Measurements from ENCODE around the gene MYBPC2.
"Not testable (repeated sequence)": the region's sequence is repeated elsewhere in the genome, so short reads cannot be mapped to it uniquely, and the experiment has no call there.

MYBPC2 gene

DNA sequence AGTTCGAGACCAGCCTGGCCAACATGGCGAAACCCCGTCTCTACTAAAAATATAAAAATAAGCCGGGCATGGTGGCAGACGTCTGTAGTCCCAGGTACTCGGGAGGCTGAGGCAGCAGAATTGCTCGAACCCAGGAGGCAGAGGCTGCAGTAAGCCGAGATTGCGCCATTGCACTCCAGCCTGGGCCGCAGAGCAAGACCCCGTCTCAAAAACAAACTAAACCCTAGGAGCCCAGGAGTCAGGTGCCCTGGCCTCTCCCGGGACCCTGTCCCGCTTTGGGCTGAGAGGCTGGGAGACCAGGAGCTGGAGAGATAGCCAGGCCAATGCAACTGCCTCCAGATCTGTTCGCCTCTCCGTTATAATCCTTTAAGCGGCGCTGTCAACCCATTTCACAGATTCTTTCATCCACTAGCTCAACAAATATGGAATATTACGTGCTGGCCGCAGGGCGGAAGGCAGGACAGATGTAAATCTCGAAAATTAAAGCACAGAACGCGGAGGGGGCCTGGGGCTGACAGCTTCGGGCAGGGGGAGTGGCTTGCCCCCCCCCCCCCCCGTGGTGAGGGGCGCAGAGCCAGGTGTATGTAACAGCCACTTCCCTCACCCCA is 5.3 kb upstream of the MYBPC2 start:
- no peak for DNase-seq (ENCODE audit: extremely low read depth in 1 of 2, low read depth in 1 of 2)

DNA sequence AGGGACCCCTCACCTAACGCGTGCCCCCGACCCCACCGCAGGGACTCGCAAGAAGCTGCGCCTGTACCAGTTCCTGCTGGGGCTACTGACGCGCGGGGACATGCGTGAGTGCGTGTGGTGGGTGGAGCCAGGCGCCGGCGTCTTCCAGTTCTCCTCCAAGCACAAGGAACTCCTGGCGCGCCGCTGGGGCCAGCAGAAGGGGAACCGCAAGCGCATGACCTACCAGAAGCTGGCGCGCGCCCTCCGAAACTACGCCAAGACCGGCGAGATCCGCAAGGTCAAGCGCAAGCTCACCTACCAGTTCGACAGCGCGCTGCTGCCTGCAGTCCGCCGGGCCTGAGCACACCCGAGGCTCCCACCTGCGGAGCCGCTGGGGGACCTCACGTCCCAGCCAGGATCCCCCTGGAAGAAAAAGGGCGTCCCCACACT is 4.7 kb upstream of the MYBPC2 start:
- DNase-seq (ENCODE audit: extremely low read depth in 1 of 2, low read depth in 1 of 2), result peak in 1 of 2 donors; percentile 14

DNA sequence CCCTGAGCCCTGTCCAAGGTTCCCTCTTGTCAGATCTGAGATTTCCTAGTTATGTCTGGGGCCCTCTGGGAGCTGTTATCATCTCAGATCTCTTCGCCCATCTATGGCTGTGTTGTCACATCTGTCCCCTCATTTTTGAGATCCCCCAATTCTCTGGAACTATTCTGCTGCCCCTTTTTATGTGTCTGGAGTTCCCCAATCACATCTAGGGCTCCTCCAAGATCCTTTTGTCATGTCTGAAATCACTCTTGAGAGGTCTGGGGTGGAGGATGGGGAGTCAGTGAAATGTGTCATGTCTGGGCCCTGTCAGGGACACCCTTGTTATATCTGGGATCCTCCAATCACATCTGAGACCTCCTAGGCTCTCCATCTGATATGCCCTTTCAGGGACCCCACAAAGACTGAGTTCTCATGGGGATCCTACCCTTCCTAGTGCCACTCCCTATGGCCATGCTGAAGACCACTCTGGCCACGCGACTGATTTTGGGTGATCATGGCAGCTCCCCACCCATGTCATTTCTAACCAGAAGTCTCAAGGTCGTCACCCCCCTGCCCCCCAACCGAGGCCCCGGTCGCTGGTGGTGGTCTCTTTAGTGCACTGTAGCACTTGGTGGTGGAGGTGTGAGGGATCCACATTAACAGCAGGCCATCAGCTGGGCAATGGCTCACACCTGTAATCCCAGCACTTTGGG is 3.8 kb upstream of the MYBPC2 start:
- DNase-seq (ENCODE audit: extremely low read depth in 1 of 2, low read depth in 1 of 2), result no peak

DNA sequence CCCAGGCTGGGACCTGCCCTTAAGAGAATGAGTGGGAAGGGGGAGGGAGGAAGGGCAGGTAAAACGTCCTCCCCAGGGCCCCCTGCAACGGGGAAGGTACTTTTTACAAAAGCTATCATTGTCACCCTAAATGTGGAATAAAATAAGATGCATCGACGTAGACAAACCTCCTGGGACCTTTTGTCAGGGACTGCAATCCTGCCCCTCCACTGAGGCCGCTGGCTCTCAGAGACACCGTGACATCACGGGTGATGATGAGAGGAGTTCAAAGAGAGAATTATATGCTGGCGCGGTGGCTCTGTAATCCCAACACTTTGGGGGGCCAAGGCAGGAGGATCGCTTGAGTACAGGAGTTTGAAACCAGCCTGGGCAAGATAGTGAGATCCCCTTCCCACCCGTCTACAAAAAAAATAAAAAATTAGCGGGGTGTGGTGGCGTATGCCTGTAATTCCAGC is 1.8 kb upstream of the MYBPC2 start:
- DNase-seq (ENCODE audit: extremely low read depth in 1 of 2, low read depth in 1 of 2), result no peak

DNA sequence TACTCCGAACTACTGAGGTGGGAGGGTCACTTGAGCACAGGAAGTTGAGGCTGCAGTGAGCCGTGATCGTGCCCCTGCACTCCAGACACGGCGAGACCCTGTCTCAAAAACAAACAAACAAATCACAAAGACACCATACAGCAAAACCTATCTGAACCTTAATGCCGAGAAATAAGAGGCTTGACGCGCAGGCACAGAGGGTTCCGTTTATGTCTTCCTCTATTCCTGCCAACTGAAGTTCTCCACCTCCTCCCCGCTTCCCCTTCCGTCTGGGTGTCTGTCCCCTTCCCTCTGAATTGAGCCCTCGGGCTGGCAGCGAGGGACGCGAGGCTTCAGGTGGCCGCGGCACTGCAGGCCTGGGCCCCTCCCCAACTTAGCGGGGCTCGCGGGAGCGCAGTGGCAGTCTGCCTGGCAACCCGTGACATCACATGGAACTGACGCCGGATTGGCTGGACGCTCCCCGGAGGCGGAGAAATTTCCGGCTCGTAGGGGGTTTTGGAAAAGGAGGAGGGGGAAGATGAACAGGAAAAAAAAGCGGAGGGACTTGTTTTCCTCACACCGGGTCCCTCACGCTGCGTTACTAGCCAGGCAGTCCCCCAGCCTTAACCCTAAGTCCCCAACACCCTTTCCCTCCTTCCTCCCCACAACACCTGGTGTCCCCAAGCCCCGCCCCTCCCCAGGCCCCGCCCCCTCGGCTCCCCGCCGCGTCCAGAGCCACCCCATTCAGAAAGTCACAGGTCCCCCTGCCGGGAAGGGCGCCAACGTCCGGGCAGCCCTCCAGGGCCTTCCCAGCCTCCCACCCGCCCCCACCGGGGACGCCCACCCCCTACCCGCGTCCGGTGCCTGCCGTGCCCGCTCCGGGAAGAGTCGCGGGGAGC is 1.1 kb upstream of the MYBPC2 start:
- DNase-seq (ENCODE audit: extremely low read depth in 1 of 2, low read depth in 1 of 2), result peak; percentile 53 to 63

DNA sequence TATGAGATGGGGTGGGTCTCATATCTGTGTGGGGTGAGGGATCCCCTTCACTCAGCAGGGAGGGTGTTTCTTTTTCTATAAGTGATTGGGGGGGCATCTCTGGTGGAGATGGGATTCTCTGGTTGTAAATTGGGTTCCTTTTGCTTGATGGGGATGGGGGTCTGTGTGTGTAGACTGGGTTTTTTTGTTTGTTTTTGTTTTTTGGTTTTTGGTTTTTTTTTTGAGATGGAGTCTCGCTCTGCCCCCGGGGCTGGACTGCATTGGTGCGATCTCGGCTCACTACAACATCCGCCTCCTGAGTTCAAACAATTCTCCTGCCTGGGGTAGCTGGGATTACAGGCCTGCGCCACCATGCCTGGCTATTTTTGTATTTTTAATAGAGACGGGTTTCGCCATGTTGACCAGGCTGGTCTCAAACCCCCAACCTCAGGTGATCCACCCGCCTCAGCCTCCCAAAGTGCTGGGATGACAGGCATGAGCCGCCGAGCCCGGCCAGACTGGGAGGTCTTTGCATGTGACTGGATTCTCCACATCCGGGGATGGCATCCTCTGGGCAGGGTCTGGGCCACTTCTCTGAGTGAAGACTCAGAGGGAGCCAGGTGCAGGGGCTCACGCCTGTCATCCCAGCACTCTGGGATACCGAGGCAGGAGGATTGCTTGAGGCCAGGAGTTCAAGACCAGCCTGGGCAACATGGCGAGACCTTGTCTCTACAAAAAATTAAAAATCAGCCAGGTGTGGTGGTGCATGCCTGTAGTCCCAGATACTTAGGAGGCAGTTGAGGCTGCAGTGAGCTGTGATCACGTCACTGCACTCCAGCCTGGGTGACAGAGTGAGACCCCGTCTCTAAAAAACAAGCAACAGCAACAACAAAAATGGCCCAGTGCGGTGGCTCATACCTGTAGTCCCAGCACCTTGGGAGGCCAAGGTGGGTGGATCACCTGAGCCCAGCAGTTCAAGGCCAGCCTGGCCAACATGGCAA is 799 bp downstream of the MYBPC2 start:
- DNase-seq (ENCODE audit: extremely low read depth in 1 of 2, low read depth in 1 of 2), result no peak

DNA sequence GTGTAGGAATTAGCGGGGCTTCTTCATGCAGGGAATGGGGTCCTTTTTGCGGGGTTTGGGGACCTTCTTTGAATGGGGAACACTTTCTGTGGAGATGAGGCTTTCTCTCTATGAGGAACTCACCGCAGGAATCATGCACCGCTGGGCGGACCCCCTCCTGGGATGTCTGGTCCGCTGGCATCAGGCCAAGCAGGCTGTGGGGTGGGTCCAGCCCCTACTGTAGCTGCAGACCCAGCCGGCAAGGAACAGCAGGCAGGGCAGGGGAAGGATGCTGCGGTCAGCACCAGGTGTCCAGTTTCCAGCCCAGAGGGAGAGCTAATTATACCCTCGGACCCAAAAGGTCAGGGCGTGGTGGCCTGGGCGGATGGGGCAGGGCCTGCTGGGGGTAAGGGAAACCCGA is 1.8 kb downstream of the MYBPC2 start:
- DNase-seq (ENCODE audit: extremely low read depth in 1 of 2, low read depth in 1 of 2), result no peak

DNA sequence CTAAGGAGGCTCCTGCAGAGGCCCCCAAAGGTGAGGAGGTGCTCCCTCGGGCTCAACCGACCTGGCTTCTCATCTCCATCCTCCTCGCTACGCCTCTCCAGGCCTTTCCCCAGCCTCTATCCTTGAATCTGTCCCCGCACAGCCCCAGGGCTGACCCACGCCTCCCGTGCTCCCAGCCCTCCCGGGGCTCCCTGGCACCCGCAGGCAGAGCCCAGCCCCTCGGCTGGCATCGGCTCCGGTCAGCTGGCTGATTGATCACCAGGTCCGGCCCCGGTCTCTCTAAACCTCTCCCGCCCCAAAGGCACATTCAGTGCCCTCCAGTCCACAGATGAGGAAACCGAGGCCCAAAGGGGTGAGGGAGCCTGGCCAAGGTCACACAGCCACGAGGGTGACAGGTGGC is 2.5 kb downstream of the MYBPC2 start:
- no peak for DNase-seq (ENCODE audit: extremely low read depth in 1 of 2, low read depth in 1 of 2)

DNA sequence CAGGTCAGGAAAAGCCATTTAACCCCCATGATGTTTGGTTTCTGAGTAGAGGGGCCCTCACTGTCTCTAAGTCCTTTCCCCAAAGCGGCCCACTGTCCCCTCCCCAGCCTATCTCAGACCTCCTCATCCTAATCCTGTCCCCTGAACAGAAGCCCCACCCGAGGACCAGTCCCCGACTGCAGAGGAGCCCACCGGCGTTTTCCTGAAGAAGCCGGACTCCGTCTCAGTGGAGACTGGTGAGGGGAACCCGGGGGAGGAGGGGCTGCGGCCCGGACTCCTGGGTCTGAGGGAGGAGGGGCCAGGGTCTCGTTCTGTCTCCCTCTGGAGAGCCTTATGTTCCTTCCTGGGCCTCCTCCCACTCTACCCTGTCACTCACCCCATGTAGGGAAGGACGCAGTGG is 2.9 kb downstream of the MYBPC2 start:
- no peak for DNase-seq (ENCODE audit: extremely low read depth in 1 of 2, low read depth in 1 of 2)

DNA sequence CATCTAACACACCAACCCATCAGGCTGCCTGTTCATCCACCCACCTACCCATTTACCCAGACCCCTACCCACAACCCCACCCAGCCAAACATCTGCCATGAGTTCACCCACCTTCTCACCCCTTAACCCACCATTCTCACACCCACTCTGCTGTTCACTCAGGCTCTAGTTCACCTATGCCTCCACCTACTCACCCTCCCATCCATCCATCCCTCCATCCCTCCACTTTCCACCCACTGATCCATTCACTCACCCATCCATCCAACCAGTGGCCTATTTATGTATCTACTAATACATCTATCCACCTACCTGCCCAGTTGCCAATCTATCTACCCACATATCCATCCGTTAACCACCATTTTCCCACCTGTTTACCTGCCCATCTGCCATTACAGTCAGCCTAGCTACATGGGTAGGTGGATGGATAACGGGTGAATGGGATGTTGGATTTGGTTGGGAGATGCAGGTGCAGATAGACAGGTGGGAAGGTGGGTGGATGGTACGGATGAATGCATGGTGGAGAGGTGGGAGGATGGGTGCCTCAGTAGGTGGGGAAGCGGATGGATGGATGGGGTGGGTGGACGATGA is 5.3 kb downstream of the MYBPC2 start:
- no peak for DNase-seq (ENCODE audit: extremely low read depth in 1 of 2, low read depth in 1 of 2)

DNA sequence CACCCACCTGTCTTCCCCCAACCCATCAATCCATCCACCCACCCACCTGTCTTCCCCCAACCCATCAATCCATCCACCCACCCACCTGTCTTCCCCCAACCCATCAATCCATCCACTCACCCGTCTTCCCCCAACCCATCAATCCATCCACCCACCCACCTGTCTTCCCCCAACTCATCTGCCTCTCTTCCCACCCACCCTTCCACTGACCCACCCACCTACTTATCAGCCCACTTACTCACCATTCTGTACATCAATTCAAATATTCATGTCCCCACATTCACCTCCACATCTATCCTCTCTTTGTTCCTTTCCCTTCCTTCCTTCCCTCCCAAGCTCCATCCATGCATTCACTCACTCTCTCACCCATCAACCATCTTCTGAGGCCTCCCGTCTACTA is 6.4 kb downstream of the MYBPC2 start:
- DNase-seq (ENCODE audit: extremely low read depth in 1 of 2, low read depth in 1 of 2), result not testable (repeated sequence)

DNA sequence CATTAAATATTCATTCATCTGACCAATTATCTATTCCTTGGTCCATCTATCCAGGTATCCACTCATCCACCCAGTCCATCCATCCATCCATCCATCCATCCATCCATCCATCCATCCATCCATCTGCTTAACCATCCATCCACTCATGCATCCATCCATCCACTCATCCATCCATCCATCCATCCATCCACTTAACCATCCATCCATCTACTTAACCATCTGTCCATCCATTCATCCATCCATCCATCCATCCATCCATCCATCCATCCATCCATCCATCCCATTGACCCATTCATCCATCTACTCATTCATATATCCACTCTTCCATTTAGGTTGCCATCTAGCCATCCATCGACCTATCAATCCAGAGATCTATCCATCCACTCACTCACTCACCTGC is 11.4 kb downstream of the MYBPC2 start:
- no peak for DNase-seq (ENCODE audit: extremely low read depth in 1 of 2, low read depth in 1 of 2)

DNA sequence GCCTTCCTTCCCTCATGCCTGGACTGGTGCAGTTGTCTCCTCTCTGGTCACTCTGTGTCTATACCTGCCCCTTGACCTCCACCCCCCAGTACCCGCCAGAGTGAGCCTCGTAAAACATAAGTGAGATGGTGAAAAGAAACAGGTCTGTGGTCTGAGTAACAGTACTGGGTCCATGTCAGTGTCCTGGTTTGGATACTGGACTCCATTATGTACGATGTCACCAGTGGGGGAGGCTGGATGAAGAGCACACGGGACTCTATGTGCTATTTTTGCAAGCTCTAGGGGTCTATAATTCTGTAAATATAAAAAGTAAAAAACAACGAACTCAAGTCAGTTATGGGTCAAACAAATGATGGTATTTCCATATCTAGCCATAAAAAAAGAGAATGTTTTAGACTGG is 14.4 kb downstream of the MYBPC2 start:
- DNase-seq (ENCODE audit: extremely low read depth in 1 of 2, low read depth in 1 of 2), result no peak

DNA sequence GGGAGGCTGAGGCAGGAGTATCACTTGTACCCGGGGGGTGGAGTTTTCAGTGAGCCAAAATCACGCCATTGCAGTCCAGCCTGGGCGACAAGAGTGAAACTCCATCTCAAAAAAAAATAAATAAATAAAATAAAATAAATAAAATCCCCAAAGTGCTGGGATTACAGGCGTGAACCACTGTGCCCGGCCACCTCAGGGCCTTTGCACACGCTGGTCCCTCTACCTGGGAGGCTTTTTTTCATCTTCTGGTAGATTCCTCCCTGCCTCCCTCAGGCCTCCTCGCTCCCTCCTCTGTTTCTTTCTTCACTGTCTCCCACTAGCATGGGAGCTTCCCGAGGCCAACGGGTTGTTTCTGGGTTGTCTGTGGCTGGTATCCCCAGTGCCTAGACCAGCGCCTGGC is 15.1 kb downstream of the MYBPC2 start:
- DNase-seq (ENCODE audit: extremely low read depth in 1 of 2, low read depth in 1 of 2), result no peak

DNA sequence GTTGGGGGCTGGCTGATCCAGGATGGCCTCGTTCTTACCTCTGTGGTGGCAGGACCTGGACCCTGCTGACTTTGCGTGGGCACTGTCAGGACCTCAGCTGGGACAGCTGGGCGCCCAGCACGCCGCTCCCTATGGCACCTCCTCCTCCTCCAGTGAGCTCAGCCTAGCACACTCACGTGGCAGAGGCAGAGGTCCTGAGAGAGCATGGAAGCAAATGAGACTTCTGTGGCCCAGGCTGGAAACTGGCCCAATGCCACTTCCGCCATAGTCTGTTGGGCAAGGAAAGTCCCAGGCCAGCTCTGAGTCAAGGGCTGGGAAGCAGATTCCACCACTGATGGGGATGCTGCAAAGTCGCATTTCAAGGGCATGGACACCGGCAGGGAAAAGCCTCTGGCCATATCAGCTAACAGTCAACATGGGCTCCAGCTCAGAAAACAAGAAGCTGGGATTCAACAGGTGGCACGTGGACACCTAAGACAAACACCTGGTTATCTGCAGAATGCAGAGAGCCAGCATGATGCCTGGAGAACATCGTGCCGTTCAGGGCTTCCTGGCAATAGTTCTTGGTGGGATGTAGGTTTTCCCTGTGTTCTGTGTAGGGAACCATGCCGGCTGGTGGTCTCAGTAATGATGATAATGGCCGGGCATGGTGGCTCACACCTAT is 16.7 kb downstream of the MYBPC2 start:
- no peak for DNase-seq (ENCODE audit: extremely low read depth in 1 of 2, low read depth in 1 of 2)

DNA sequence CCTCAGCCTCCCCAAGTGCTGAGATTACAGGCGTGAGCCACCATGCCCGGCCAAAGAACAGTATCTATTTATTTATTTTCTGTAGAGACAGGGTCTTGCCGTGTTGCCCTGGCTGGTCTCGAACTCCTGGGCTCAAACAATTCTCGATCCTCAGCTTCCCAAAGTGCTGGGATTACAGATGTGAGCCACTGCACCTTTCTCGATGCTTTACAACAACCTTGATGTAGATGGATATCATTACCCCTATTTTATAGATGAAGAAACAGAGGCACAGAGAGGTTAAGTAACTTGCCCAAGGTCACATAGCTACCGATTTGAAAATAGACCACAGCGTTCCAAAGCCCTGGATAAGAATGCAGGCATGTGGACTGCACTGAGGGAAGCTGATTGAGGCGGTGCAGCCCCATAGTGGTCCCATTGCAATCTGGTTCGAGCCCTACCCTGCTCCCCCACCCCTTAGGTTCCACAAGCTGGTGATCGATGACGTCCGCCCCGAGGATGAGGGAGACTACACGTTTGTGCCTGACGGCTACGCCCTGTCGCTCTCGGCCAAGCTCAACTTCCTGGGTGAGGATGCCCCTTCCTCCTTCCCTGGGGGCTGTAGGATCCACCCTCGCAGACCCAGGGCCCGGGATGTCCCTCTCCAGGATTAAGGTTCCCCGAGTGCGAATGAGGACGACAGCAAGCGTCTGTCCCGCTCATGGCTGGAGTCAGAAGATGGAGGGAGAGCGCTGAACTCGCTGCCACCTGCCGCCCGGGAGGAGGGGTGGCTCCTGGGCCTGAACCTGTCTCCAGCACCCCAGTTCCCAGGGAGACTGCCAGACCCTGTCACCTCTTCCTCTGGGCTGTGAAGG is 17.9 kb downstream of the MYBPC2 start:
- no peak for DNase-seq (ENCODE audit: extremely low read depth in 1 of 2, low read depth in 1 of 2)

DNA sequence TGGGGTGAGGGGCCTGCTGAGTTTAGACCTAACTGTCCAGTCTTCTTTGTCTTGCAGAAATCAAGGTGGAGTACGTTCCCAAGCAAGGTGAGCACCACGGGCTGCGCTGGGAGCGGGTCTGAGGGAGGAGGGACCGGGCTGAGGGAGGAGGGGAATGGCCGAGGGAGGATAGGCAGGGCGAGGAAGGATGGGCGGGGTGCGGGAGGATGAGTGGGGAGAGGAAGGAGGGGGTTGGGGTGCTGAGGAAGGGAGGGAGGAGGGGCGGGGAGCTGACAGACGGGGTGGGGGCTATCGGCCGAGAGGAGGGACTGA is 18.5 kb downstream of the MYBPC2 start:
- DNase-seq (ENCODE audit: extremely low read depth in 1 of 2, low read depth in 1 of 2), result no peak

DNA sequence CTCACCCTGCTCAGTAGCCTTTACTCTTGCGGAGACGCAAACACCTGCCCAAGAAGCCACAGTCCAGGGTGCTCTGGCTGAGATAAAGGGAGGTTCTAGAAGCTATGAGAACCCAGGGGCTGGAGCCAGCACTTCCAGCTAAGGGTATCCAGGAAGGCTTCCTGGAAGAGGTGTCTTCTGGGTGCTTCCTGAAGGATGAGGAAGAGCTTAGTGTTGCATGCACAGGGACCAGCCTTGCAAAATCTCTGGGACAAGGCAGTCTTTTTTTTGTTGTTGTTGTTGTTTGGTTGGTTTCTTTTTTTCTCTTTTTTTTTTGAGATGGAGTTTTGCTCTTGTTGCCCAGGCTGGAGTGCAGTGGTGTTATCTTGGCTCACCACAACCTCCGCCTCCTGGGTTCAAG is 20.6 kb downstream of the MYBPC2 start:
- no peak for DNase-seq (ENCODE audit: extremely low read depth in 1 of 2, low read depth in 1 of 2)

DNA sequence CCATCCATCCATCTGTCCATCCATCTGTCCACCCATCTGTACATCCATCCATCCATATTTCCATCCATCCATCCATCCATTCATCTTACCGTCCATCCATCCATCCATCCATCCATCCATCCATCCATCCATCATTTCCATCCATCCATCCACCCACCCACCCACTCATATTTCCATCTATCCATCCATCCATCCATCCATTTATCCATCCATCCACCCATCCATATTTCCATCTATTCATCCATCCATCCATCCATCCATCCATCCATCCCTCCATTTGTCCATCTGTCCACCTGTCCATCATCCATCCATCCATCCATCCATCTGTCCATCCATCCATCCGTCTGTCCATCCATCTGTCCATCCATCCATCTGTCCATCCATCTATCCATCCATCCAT is 23.3 kb downstream of the MYBPC2 start:
- no peak for DNase-seq (ENCODE audit: extremely low read depth in 1 of 2, low read depth in 1 of 2)
